ENCODE measurements around the gene KCTD13.
"Not testable (repeated sequence)": the region's sequence is repeated elsewhere in the genome, so short reads cannot be mapped to it uniquely, and the experiment has no call there.

Gene KCTD13

DNA sequence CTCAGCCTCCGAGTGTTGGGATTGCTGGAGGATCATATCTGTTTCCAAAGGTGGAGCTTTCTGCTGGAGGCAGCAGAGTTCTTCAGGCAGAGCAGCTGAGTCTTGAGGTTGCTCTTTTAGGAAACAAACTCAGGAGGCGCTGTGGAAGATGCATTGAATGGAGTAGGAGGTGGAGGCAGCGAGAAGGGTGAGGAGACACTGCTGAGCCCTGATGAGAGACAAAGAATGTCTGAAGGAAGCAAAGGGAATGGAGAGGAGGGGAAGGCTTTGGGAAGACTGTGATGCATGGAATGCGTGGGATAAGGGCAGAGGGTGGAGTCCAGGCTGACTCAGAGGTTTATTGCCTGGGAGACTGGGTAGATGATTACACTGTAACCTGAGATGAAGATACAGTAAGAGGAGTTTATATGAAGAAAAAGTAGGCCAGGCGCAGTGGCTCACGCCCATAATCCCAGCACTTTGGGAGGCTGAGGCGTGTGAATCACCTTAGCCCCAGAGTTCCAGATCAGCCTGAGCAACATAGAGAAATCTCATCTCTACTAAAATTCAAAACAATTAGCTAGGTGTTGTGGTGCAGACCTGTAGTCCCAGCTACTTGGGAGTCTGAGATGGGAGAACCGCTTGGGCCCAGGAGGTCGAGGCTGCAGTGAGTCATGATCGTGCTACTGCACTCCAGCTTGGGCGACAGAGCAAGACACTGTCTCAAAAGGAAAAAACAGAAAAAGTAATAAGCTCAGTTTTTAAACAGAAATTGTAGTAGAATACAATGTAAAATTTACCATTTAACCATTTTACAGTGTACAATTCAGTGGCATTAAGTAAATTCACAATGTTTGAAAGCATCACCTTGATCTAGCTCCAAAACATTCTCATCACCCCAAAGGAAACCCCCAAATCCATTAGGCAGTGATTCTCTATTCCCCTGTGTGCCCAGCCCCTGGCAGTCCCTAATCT, 18.1 kb upstream of the KCTD13 start:
- DNase-seq: no peak

DNA sequence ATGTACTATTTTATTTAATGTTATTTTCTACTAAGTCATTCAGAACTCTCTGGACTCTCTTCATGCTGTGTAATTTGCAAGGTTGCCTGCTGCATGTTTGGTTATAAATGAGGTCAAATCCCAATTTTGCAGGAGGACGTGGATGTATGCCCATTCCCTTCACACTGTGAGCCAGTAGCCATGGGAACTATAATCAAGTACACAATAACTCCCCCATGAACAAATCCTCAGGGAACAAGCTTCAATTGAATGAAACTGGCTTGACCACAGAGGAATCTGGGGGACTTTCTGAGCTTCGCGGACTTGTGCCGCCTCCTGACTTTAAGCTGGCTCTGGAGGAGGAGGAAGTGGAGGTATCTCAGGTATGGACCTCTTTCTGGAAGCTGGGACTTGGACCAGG, 14.6 kb upstream of the KCTD13 start:
- DNase-seq: no peak

DNA sequence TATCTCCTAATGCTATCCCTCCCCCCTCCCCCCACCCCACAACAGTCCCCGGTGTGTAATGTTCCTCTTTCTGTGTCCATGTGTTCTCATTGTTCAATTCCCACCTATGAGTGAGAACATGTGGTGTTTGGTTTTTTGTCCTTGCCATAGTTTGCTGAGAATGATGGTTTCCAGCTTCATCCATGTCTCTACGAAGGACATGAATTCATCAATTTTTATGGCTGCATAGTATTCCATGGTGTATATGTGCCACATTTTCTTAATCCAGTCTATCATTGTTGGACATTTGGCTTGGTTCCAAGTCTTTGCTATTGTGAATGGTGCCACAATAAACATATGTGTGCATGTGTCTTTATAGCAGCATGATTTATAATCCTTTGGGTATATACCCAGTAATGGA, 5.7 kb upstream of the KCTD13 start:
- not testable (repeated sequence) for DNase-seq

DNA sequence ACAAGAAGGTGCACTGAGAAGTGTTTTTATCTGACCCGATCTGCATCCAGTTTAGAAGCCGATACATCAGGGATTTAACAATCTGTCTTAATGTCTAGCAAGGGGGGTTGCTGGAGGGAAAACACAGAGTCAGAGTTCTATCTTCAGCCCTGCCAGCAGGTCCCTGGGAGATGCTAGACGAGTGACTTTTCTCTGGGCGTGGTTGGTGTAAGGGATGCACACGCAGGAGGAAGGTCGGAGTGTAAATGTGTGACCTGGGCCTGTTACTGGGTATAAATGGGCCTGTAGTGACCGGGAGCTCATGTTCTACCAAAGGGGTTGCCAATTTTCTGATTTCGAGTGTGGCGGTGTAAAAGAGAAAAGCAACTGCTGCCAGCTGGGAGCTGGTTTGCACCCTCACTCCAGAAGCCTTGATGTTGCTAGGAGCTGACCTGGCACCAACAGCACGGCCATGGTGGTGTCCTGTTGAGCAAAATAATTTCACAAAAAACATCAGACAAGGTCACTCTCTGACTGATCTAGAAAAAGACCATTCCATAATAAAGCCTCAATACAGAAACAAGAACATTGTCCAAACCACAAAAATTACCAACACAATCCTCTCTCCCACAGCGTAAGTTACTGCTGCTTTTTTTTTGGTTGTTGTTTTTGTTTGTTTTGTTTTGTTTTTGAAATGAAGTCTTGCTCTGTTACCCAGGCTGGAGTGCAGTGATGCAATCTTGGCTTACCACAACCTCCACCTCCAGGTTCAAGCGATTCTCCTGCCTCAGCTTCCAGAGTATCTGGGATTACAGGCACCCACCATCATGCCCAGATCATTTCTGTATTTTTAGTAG, 1.3 kb upstream of the KCTD13 start:
- DNase-seq: no peak

DNA sequence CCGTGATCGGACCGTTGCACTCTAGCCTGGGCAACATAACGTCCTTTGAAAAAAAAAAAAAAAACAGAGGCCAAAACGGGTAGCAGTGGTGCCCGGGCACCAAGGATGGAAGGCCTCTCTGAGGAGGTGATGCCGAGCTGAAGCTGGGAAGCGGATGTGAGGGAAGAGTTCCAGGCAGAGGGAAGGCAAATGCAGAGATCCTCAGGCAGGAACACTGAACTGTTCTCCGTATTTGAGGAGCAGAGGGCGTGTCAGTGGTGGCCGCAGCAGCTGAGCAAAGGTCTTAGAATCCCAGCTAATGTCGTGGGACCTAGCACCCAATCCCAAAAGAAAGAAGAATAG, 656 bp upstream of the KCTD13 start:
- DNase-seq: no peak

DNA sequence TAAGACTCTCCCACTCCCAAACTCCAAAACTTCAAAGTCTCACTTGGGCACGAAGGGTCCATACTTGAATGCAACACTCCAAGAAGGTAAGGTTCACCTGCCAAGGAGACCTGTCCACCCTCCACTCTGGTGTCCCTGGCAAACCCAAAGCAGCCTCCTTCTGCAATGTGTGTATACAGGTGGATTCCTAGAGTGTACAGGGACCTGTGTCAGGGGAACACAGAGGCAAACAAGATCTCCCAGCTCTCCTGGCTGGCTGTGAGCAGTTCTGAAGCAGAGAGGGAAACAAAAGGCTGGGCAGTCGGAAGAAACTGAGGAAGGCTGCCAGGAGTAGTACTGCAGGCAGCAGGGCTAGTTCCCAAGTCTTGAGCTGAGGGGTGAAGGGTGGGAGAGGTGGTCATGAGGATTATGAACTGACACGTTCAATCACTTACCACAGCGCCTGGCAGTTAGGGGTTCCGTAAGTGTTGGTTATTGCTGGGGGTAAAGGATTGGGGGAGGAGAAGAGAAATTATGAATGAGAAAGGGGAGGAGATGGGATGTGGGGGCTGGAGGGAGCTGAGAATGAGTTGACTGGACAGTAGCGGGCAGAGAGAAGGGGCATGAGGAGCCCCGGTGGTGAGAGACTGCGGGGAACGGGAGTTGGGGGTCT, 795 bp downstream of the KCTD13 start:
- DNase-seq: no peak

DNA sequence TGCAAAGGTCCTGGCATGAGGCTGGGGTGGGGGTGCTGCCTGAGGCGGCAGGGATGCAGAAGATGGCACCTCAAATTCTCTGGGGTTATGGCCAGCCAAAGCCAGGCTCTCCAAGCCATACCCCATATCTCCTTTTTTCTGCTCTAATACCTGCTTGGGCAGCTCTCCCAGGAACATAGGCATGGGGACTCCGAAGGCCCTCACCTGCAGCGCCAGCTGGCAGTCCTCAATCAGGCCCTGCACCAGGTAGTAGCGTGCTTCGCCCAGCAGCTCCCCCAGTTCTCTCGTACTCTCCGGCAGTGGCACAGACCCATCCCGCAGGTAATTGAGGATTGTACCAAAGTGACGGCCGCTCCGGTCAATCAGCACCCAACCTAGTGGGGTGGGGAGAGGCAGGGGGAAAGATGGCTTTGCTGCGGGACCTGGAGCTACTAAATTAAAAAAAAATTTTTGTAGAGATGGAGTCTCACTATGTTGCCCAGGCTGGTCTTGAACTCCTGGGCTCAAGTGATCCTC, 3.0 kb downstream of the KCTD13 start:
- no peak for DNase-seq

DNA sequence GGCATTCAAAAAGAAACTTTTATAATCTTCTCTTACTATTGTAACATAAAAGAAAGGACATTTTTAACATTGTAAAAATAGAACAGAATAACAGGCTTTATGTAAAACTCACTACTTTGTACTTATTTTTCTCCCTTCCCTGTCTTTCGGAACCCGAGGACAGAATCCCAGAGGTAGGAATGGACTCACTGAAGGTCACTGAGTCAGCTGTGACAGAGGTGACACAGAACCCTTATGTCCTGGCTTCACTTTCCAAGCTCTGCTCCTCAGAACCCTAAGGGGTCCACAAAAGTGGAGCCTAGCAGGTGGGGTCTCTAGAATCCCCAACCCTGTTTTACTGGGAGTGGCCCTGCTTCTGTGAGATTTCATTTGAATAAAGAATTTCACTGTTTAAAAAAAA, 3.7 kb downstream of the KCTD13 start:
- DNase-seq: no peak

DNA sequence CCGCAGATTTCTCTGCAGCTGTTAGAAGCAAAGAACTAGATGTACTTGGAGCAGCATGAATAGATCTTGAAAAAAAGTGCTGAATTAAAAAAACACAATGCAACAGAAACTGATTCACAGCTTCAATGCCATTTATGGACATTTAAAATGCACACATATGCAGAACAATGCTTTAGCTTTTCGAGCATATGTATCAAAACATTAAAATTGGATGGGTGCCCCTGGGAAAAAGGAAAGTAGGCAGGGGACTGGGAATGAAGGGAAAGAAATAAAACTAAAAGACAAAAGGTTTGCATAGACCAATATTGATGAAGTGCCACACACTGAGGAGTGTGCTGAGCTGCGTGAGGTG, 5.0 kb downstream of the KCTD13 start:
- no peak for DNase-seq

DNA sequence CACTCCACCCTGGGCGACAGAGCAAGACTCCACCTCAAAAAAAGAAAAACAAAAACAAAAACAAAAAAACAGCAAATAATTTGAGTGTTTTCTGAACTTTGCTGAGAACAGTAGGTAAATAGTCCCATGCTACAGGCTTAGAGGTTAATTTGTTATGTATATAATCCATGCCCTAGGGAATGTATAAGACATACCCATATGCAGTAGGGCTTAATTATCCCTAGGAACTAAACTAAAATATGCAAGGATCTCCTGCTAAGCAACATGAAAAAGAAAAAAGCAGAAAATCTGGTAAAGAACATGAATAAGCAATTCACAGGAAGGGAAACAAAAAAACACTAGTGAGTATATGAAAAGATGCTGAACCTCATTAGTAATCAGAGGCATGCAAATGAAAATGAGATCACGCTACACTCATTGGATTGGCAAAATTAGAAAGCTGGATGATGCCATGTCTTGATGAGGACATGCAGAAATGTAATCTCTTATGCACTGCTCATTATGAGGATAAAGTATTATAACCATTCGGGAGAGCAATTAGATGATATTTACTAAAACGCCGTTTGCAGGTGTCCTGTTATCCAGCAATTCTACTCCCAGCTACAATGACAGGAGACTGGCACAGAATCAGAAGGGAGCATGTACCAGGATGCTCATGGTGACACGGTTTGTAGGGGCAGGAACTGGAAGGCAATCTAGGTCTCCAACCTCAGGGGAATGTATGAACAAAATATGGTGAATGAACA, 5.6 kb downstream of the KCTD13 start:
- no peak for DNase-seq

DNA sequence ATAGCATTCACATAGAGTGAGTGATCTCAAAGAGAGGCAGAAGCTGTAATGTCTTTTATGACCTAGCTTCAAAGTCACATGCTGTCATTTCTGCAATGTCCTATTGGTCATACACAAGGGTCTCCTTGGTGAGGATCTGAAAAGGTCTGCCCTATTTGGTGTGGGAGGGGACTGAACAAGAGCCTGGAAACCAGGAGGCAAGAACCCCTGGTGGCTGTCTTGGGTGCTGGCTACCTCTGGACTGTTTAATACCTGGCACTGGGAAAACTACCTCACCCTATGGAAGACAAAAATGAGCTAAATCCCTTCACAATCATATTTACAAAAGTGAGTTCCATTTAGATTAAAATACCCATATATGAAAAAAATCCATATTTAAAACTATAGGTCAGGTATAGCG, 9.0 kb downstream of the KCTD13 start:
- DNase-seq: no peak

DNA sequence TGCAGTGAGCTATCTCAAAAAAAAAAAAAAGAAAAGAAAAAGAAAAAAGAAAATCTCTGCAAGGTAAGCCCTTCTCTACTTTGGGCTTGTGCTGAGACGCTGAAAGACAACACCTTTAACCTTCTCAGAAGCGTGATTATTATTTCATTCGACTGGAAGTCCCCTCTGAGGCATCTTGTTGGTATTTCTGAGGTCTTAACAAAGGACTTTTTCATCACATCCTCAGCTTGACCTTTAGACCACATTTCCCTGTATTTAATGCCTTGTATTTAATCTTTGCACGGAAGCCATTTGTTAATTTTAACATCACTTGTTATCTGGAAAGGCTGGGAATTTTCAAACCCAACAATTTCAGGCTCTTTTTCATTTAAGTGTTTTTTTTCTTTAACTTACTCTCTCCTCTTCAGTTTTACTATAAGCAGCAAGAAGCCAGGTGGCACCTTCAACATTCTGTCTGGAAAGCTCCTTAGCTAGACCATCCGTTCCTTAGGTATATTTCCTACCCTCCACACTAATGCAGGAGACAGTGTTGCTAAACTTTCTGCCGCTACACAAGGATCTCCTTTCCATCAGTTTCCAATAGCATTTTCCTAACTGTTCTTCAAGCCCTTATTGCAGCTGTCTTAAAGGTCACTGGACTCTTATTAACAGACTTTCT, 10.3 kb downstream of the KCTD13 start:
- DNase-seq: no peak

DNA sequence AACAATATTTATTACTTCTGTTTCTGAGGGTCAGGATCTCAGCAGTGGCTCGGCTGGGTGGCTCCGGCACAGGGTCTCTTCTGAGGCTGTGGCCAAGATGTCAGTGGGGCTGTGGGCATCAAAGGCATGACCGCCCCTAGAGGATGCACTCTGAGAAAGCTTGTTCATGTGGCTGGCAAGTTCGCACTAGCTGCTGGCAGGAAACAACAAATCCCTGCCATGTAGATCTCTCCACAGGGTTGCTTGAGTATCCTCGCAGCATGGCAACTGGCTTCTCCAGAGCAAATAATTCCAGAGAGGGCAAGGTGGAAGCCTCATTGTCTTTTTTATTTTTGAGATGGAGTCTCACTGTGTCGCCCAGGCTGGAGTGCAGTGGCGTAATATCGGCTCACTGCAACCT, 12.5 kb downstream of the KCTD13 start:
- no peak for DNase-seq

DNA sequence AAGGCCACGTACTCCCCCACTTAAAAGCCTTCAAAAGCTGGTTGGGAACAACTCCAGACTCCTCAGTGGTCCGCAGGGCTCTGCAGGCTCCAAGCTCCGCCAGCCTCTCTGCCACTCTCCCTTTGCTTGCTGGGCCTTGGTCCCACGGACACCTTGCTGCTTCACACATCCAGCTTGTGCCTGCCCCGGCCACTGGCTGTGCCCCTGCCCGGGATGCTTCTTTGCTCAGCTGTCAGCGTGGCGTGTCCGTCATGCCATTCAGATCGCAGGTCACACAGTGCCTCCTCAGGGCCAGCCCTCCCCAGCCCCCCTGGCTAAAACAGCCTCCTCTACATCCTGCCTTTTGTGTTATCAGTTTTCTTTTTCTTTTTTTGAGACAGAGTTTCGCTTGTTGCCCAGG, 13.9 kb downstream of the KCTD13 start:
- no peak for DNase-seq

DNA sequence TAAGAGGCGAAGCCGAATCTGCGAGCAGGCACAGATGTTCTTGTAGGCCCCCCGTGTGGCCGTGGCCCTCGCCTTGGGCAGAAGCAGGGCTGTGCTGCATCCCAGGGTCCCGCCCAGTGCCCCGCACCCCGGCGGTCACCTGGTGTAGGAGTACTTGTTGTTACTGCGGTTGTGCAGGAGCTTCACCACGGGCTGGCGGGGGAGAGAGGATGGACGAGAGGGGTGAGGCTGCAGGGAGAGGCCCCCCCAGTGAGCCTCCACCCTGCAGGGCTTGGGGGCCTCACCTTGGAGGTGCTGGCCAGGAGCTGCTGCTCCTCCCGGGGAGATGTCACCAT, 14.4 kb downstream of the KCTD13 start:
- DNase-seq: no peak

DNA sequence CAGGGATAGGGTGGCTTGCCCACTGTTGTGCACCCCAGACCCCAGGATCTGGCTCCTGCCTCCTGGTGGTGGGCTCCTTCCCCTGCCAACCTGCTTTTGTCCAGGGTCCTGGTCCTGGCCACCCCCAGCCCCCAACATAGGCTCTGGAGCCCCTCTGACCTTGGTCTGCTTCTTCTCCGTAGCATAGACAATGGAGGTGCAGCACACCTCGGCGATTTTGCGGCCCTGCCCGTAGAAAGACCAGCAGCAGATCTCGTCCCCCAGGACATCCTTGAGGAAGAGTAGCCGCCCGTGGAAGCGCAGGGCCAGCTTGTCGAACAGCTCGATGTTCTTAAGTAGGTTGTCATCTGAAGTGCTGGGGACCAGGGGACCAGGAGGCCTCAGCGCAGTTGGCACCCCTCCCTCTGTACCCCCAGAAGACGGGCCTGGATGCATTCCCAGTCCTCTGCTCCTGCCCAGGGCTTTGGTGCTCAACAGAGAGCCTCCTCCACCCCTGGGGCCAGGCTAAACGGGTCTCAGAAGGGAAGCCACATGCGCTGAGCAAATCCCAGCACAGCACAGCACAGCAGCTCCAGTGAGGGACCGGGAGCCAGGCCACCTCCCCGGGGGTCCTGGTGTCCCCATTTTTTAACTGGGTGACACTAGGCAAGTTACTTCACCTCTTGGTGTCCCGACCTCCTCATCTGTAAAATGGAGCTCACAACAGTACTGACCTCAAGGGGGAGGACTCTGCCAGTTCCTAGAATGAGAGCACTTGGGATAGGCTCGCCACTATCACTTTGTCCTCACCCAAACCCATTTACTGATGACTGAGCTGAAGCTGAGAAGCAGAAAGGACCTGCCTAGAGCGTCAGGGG, 15.0 kb downstream of the KCTD13 start:
- no peak for DNase-seq

DNA sequence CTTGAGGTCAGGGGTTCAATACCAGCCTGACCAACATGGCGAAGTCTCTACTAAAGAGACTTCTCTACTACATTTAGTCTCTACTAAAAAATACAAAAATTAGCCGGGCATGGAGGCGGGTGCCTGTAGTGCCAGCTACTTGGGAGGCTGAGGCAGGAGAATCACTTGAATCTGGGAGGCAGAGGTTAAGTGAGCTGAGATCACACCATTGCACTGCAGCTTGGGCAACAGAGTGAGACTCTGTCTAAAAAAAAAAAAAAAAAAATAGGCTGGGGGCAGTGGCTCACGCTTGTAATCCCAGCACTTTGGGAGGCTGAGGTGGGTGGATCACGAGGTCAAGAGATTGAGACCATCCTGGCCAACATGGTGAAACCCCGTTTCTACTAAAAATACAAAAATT, 16.2 kb downstream of the KCTD13 start:
- DNase-seq: not testable (repeated sequence)

DNA sequence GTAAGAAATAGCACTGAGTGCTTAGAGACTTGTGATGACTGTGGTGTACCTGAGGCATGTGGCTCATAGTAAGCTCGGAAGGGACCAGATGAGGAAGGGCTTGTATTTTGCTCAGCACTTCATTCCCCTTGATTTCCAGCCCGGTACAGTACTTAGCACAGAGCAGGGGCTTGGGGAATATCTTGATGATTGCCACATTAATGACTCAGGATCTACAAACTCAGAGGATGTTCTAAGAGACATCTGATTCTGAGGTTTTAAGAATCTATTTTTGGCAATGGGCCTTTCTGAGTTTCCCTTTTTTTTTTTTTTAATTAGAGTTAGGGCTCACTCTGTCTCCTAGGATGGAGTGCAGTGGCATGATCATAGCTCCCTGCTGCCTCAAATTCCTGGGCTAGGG, 16.6 kb downstream of the KCTD13 start:
- DNase-seq: no peak

DNA sequence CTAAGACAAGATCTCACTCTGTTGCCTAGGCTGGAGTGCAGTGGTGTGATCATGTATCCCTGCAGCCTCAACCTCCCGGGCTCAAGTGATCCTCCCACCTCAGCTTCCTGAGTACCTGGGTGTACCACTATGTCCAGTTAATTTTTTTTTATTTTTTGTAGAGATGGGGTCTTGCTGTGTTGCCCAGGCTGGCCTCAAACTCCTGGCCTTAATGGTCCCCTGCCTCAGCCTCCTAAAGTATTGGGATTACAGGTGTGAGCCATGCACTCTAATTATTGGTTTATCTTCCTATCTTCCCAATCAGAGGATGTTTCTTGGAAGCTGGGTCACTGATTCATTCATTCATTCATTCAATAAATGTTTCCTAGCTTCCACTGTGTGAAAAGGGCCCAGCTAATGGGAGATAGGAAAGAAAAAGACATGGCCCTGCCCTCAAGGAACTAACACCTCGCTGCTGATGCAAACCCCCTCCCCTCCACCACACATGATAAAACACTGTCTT, 17.3 kb downstream of the KCTD13 start:
- DNase-seq: no peak

DNA sequence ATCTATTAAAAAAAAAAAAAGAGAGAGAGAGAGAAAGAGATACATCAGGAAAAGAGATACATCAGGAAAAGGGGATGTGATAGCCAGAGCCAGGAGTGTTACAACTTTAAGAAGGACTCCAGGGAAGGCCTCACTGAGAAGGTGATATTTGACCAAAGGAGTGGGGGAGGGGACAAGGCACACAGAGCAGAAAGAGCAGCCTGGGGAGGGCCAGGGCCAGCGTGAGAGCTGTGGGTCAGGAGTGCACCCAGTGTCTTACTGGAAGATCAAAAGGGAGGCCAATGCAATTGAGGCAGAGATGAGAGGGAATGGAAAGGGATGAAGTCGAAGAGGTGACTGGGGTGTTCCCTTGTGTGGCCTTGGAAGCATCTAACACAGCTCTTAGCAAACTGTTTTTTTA, 18.1 kb downstream of the KCTD13 start:
- DNase-seq: no peak

All from activated CD4-positive, alpha-beta T cell treated with anti-CD3 and anti-CD28 coated beads, Interleukin-2, Interleukin-6, amounts not matched to agents 100 ng/mL and 50 ng/mL, durations not matched to agents 16 hours and 8 hours (primary cell).